GM19023 (cell line): Measurements from ENCODE around the gene CSTF2T.
"Not testable (repeated sequence)": the region's sequence is repeated elsewhere in the genome, so short reads cannot be mapped to it uniquely, and the experiment has no call there.

Experiments used
- ATAC-seq: cut with Tn5 transposase; IDR thresholded peaks from one replicate; pipeline ENCODE4 v1.9.1; 2021; ENCODE audit warnings: mild to moderate bottlenecking, moderate library complexity; ENCODE audit not compliant: unreplicated experiment

Gene CSTF2T

GRCh38 chr10:51699145-51699474, 285 bp downstream of the CSTF2T start:
- ATAC-seq: peak; percentile 42

GRCh38 chr10:51698473-51699063, 827 bp downstream of the CSTF2T start:
- ATAC-seq: no peak

DNA sequence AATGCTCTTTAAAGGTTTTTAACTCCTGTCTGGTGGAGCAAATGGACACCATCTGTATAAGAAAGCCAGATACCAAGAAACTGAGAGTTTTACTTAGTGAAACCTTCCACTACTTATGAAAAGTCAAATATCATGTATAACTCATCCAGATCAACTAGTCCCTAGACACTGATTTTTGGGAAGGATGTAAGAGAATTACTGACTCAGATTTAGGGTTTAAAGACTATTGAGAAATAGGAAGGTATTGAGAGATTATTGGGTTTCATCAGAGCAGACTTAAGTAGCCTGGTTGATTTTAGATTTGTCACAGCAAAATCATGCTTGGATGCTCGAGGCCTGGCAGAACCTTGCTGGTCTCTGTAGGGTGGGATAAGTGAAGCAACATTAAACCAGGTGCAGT, 3.1 kb downstream of the CSTF2T start:
- no peak for ATAC-seq

DNA sequence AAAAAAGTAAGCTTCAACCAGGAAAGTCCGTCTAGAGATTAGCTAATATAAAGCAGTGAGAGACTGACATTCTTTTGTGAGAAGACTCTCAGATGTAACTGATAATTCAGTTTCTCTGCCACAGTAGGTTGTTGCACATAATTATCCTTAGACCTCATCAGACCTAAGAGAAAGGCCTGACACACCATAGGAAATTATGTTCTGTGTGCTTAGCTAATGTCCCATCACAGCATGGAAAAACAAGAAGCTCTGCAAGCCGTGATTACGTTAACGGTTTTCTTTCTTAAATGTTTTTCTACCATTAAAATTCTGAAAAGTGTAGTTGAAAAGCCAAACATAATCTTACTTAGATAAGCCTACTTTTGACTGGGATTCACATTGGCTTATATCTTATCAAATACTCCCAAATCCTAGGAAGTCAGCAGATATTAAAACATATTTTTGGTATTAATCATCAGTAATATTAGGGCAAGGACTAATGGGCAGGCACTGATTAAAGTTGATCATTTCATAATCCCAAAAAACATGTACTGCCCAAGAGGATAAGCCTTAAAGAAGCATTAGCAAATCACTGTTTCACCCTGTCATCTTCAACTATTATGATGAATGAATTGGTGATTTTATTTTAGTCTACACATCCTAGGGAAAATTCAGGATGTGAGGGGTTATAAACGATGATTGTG, 5.2 kb downstream of the CSTF2T start:
- no peak for ATAC-seq

DNA sequence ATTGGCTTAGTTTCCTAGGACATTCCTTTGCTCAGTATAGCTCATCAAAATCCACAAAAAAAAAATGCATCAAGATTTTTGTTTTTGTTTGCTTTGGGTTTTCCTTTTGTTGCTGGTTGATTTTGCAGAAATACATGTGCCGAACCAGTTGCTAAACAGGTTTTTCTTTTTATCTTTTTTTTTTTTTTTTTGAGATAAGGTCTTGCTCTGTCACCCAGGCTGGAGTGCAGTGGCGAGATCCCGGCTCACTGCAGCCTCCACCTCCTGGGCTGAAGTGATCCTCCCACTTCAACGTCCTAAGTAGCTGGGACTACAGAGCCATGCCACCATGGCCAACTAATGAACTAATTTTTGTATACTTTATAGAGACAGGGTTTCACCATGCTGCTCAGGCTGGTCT, 8.3 kb downstream of the CSTF2T start:
- no peak for ATAC-seq

- ATAC-seq: no peak
Measured at GRCh38 chr10:51689536-51689935, 9.9 kb downstream of the CSTF2T start.

GRCh38 chr10:51688826-51689225, 10.6 kb downstream of the CSTF2T start:
- ATAC-seq: not testable (repeated sequence)

GRCh38 chr10:51687296-51687695, 12.1 kb downstream of the CSTF2T start:
- ATAC-seq: no peak

DNA sequence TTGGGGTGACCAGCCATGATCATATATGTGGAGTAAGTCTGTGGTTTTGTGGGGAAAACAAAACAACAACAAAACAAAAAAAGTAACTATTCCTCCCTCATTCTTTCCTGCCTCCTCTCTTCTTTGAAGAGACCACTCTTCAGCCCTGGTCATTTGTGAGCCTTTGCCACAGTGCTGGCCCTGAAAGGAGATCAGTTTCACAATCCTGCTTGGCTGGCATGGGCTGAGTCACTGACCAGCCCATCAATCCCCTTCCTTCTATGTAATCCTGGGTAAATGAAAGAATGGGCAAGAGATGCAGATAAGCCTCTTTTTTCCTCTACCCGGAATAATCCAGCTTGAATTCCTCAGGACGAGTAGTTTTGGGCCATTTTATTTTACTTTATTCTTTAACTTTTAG, 13.6 kb downstream of the CSTF2T start:
- no peak for ATAC-seq

DNA sequence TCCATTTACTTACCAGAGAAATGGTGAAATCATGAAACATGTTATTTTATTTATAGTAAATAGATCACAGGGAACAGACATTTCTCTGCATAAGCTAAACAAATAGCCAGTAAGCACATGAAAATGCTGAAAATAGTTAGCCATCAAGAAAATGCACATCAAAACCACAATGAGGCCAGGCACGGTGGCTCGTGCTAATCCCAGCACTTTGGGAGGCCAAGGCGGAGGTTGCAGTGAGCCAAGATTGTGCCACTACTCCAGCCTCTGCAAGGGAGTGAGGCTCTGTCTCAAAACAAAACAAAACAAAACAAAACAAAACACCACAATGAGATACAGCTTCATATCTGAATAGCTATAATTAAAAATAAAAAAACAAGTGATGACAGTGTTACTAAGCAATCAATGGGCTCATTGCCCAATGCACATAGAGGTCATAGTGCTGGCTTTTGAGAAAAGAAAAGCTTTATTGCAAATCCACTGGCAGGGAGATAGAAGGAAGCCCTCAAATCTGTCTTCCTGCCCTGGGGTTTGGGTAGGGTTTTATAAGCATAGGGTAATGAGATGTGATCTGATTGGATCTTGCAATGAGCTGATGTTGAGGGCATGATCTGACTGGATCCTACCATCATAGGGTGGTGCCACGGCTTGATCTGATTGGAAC, 16.2 kb downstream of the CSTF2T start:
- ATAC-seq: no peak

DNA sequence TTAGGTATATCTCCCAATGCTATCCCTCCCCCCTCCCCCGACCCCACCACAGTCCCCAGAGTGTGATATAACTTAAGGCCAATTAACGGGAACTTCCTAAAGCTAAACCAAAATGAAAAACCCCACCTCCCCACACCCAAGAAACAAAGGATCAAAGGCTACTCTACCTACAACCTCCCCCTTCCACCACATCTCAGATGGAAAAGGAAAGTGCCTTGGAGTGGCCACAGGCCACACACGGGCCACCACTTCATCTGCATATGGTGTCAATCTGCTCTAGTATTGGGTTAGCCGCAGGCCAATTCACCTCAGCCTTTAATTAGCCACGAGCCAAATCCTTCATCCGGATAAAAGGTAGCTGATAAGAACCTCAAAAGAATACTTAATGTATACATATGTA, 19.6 kb downstream of the CSTF2T start:
- no peak for ATAC-seq

- ATAC-seq: no peak
Measured at GRCh38 chr10:51675088-51675487, 24.3 kb downstream of the CSTF2T start.

DNA sequence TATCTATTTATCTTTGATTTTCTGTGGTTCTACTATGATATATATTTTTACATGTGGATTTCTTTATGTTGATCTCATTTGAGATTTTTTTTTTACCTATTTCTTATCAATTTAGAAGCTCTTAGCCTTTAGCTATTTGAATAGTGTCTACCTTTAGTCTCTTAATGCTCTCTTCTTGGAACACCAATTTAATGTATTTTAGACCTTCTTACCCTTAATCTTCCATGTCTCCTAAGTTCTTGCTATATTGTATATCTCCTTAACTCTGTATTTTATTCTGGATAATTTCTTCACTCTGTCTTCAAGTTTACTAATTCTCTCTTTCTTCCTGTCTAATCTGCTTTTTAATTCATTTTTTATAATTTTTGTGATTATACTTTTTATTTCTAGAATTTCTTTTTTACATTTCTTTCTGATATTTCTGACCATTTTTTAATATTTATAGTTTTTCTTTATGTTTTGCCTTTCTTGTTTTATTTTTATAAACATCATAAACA, 27.3 kb downstream of the CSTF2T start:
- no peak for ATAC-seq

GRCh38 chr10:51669041-51669440, 30.4 kb downstream of the CSTF2T start:
- no peak for ATAC-seq

DNA sequence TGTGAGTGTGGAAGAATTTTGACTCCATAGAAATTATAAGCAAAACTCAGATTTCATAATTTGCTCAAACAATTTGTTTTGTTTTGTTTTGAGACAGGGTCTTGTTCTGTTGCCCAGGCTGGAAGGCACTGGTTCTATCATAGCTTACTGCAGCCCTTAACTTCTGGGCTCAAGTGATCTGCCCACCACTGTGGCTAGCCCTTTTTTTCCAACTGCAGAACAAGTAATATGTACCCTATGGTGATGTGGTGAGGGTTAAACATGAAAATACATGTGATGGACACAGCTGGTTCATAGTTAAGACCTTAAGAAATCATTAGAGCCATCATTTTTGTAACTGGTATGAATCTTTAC, 31.1 kb downstream of the CSTF2T start:
- ATAC-seq: no peak

DNA sequence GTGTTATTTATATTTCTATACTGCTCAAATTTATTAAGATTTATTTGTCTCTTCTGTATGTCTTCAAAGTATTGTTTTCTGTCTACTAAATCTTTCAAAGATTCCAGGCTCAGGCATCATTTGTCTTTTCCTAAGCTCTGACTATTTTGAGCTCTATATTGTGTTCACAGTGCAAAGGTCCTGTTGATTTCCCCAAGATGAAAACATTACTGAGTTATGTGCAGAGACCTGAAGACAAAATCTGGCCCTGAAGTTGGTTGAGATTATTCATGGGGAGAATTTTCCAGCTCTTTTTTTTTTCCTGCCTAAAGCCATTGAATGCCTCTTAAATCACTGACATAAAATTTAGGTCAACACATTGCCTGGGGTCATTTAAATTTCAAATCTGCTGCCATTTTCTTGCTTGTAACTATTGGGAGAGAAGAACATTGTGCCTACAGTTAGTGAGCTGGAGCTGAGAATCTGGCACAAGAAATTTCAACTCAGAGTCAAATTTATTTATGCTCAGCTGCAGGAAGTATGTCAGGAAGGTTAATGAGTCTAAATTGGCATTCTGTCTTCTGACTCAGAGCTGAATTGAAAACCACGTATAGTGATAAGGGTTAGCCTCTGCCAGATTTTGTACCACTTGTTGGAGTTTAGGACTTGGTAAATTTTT, 31.6 kb downstream of the CSTF2T start:
- no peak for ATAC-seq

- ATAC-seq: no peak
Measured at GRCh38 chr10:51666456-51666855, 32.9 kb downstream of the CSTF2T start.

DNA sequence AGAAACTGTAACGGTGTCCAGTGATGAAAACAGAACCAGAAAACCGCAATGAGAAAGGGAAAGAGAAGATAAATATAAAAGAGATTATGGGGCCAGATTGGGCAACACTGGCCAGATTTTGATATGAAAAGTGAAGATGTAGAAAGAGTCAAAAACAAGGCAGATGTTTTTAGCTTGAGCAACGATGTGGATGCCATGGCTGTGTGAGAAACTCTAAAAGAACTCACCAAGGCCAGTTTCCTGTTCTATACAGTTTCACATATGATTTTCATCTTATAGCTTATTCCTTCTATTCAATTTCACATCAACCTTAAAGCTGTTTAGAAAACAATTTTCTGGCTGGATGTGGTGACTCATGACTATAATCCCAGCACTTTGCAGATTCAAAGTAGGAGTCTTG, 36.3 kb downstream of the CSTF2T start:
- ATAC-seq: no peak

- no peak for ATAC-seq
Measured at GRCh38 chr10:51659344-51659743, 40.1 kb downstream of the CSTF2T start.

- no peak for ATAC-seq
Measured at GRCh38 chr10:51658000-51658399, 41.4 kb downstream of the CSTF2T start.

DNA sequence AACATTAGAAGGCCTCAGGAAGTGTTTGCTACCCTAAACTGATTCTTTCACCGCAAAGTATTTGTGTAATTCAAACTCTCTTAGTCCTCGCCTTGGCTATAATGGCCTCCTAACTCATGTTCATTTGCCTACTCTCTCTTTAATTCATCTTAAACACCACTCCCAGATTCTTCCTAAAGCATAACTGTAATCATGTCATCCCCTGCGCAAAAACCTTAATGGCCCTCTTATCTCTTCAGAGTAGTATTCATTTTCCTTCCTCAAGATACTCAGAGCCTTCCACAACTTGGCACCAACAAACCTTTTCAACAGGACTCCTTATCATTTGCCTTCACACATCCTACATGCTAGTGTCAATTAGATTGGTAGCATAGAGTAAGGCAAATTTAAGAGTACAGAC, 42.9 kb downstream of the CSTF2T start:
- no peak for ATAC-seq

GRCh38 chr10:51654918-51655317, 44.5 kb downstream of the CSTF2T start:
- ATAC-seq: no peak
